Loucy (cell line): ENCODE data around the gene TXNDC5.

Source experiments
- CTCF ChIP-seq: fragments of 200-600 bp; sonication (generic); conservative IDR thresholded peaks from 2 replicates; pipeline ENCODE4 v1.5.1; 2014; ENCODE audit warnings: mild to moderate bottlenecking, antibody characterized with exemption, low read length
- EZH2phosphoT487 ChIP-seq: fragments of 200-600 bp; IDR thresholded peaks from 2 replicates; pipeline ENCODE4 v1.6.1; 2018; ENCODE audit warnings: antibody characterized with exemption, mild to moderate bottlenecking, moderate library complexity, borderline replicate concordance

- TF ChIP-seq CTCF (no peak), EZH2phosphoT487 (no peak)
These were observed 62.4 kb downstream of the TXNDC5 start for GRCh38 chr6:7848229-7848628.
